ENCODE measurements around the gene NKAIN4. TPM values are rescaled to one million over a fixed set of nuclear protein-coding genes. Genes with fewer than 3 reads are reported as not detected.

Gene NKAIN4
- total RNA-seq, 2 experiments from 2014 or later: not detected

- POLR2A ChIA-PET: no interaction called here
- DNase-seq (ENCODE audit: low spot score): no peak
- no peak overlapping the region for H3K4me2 ChIP-seq (ENCODE audit: low read length)
- H3K79me2 ChIP-seq (ENCODE audit: insufficient read depth, low read depth, low read length): no peaks in the 10 kb centered on the region
- H3K4me1 ChIP-seq (ENCODE audit: insufficient read depth, low read length, poor library complexity, severe bottlenecking): no peaks in the 10 kb centered on the region
- H3K9me2 ChIP-seq (ENCODE audit: insufficient read depth, low read length): no peaks in the 10 kb centered on the region
- CTCF ChIA-PET (ENCODE audit: unreplicated experiment): no interaction called here
- no TSS peak for BruUV-seq (replicated peaks)
- H3K4me3 ChIP-seq (ENCODE audit: low read depth, low read length, poor library complexity, severe bottlenecking): no peak overlapping the region
- no peak for TF ChIP-seq EZH2phosphoT487 (IDR thresholded peaks at IDR 0.05; ENCODE audit: borderline replicate concordance, low read depth, low read length)
- no peak for TF ChIP-seq CTCF (conservative IDR thresholded peaks at IDR 0.05; ENCODE audit: low read length)
- H2AFZ ChIP-seq (ENCODE audit: low read length): no peak overlapping the region
- no peaks in the 10 kb centered on the region for H3K36me3 ChIP-seq (ENCODE audit: insufficient read depth, low read length)
- no peak overlapping the region for H3K27ac ChIP-seq (ENCODE audit: low read depth, low read length, poor library complexity, severe bottlenecking)
- no peaks in the 10 kb centered on the region for H3K9me3 ChIP-seq (ENCODE audit: low read length)
- H4K20me1 ChIP-seq (ENCODE audit: insufficient read depth, low read length): no peaks in the 10 kb centered on the region
- intact Hi-C loops (cut with micrococcal nuclease; ENCODE audit: unreplicated experiment): no loop called here
Observed at GRCh38 chr20:63261795-63262528, 7.7 kb upstream of the NKAIN4 start.

- TF ChIP-seq EZH2phosphoT487 (IDR thresholded peaks at IDR 0.05; ENCODE audit: borderline replicate concordance, low read depth, low read length) (no peak), CTCF (conservative IDR thresholded peaks at IDR 0.05; ENCODE audit: low read length) (no peak)
- H4K20me1 ChIP-seq (ENCODE audit: insufficient read depth, low read length): no peaks in the 10 kb centered on the region
- H3K9me3 ChIP-seq (ENCODE audit: low read length): no peaks in the 10 kb centered on the region
- H3K4me3 ChIP-seq (ENCODE audit: low read depth, low read length, poor library complexity, severe bottlenecking): no peak overlapping the region
- no peak for DNase-seq (ENCODE audit: low spot score)
- H2AFZ ChIP-seq (ENCODE audit: low read length): no peak overlapping the region
- no peaks in the 10 kb centered on the region for H3K36me3 ChIP-seq (ENCODE audit: insufficient read depth, low read length)
- no peak overlapping the region for H3K27ac ChIP-seq (ENCODE audit: low read depth, low read length, poor library complexity, severe bottlenecking)
- H3K79me2 ChIP-seq (ENCODE audit: insufficient read depth, low read depth, low read length): no peaks in the 10 kb centered on the region
- H3K4me1 ChIP-seq (ENCODE audit: insufficient read depth, low read length, poor library complexity, severe bottlenecking): no peaks in the 10 kb centered on the region
- ChIA-PET CTCF (ENCODE audit: unreplicated experiment) (no interaction called here), POLR2A (no interaction called here)
- intact Hi-C loops (cut with micrococcal nuclease; ENCODE audit: unreplicated experiment): no loop called here
- no peaks in the 10 kb centered on the region for H3K9me2 ChIP-seq (ENCODE audit: insufficient read depth, low read length)
- BruUV-seq (replicated peaks): no TSS peak
- no peak overlapping the region for H3K4me2 ChIP-seq (ENCODE audit: low read length)
Observed at GRCh38 chr20:63261060-63261794, 7.0 kb upstream of the NKAIN4 start.

GRCh38 chr20:63260521-63260920 lies 6.3 kb upstream of the NKAIN4 start:
- Histone ChIP-seq H3K4me2 (ENCODE audit: low read length) (no peak overlapping the region), H2AFZ (ENCODE audit: low read length) (no peak overlapping the region), H3K36me3 (ENCODE audit: insufficient read depth, low read length) (no peaks in the 10 kb centered on the region), H4K20me1 (ENCODE audit: insufficient read depth, low read length) (no peaks in the 10 kb centered on the region), H3K4me1 (ENCODE audit: insufficient read depth, low read length, poor library complexity, severe bottlenecking) (no peaks in the 10 kb centered on the region), H3K9me3 (ENCODE audit: low read length) (no peaks in the 10 kb centered on the region), H3K4me3 (ENCODE audit: low read depth, low read length, poor library complexity, severe bottlenecking) (no peak overlapping the region), H3K79me2 (ENCODE audit: insufficient read depth, low read depth, low read length) (no peaks in the 10 kb centered on the region), H3K27ac (ENCODE audit: low read depth, low read length, poor library complexity, severe bottlenecking) (no peak overlapping the region), H3K9me2 (ENCODE audit: insufficient read depth, low read length) (no peaks in the 10 kb centered on the region)
- POLR2A ChIA-PET: no interaction called here
- TF ChIP-seq EZH2phosphoT487 (IDR thresholded peaks at IDR 0.05; ENCODE audit: borderline replicate concordance, low read depth, low read length) (no peak), CTCF (conservative IDR thresholded peaks at IDR 0.05; ENCODE audit: low read length) (no peak)
- no TSS peak for BruUV-seq (replicated peaks)
- DNase-seq (ENCODE audit: low spot score): no peak
- CTCF ChIA-PET (ENCODE audit: unreplicated experiment): no interaction called here
- intact Hi-C loops (cut with micrococcal nuclease; ENCODE audit: unreplicated experiment): no loop called here

Measured in OCI-LY7 (cell line).